ENCODE measurements around the gene TNFRSF14. TPM values are rescaled to one million over a fixed set of nuclear protein-coding genes. Genes with fewer than 3 reads are reported as not detected.

TNFRSF14 gene
- total and polyA plus RNA-seq, 2 experiments from 2014 or later: not detected

DNA sequence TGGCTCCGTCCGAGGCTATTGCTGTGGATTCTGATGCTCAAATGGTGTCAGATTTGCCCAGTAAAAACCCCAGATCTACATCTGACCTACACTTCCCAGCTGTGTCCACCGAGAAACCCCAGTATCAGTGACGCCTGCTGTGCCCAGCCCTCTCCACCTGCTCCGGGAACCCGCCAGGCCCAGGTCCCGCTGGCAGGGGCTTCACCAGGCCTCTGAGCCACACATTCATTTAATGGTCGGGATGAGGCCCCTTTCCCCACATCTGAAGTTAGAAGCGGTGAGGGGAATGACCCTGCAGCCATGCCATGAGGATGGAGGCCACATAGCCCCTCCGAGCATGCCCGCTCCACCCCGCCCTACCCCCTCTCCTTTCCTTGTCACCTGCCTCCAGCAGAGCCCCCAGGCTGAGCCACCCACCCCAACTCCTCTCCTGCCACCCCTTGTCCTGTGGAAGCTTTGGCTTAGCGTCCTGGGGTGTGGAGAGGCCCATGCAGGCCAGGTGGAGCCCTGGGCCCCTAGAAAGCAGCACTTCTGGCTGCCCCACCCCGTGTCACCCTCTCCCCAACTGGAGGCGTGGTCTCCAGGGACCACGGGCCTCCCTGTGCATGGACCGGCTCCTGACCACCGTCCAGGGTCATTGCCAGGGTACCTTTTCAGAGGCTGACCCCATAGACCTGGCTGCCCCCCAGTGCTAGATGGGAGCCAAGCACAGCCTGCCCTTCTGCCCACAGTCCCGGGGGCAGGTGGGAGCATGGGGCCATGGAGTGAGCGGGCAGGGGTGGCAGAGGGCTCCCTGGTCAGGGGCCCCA, 8.0 kb downstream of the TNFRSF14 start (continued):
- TF ChIP-seq, protein P1, sequence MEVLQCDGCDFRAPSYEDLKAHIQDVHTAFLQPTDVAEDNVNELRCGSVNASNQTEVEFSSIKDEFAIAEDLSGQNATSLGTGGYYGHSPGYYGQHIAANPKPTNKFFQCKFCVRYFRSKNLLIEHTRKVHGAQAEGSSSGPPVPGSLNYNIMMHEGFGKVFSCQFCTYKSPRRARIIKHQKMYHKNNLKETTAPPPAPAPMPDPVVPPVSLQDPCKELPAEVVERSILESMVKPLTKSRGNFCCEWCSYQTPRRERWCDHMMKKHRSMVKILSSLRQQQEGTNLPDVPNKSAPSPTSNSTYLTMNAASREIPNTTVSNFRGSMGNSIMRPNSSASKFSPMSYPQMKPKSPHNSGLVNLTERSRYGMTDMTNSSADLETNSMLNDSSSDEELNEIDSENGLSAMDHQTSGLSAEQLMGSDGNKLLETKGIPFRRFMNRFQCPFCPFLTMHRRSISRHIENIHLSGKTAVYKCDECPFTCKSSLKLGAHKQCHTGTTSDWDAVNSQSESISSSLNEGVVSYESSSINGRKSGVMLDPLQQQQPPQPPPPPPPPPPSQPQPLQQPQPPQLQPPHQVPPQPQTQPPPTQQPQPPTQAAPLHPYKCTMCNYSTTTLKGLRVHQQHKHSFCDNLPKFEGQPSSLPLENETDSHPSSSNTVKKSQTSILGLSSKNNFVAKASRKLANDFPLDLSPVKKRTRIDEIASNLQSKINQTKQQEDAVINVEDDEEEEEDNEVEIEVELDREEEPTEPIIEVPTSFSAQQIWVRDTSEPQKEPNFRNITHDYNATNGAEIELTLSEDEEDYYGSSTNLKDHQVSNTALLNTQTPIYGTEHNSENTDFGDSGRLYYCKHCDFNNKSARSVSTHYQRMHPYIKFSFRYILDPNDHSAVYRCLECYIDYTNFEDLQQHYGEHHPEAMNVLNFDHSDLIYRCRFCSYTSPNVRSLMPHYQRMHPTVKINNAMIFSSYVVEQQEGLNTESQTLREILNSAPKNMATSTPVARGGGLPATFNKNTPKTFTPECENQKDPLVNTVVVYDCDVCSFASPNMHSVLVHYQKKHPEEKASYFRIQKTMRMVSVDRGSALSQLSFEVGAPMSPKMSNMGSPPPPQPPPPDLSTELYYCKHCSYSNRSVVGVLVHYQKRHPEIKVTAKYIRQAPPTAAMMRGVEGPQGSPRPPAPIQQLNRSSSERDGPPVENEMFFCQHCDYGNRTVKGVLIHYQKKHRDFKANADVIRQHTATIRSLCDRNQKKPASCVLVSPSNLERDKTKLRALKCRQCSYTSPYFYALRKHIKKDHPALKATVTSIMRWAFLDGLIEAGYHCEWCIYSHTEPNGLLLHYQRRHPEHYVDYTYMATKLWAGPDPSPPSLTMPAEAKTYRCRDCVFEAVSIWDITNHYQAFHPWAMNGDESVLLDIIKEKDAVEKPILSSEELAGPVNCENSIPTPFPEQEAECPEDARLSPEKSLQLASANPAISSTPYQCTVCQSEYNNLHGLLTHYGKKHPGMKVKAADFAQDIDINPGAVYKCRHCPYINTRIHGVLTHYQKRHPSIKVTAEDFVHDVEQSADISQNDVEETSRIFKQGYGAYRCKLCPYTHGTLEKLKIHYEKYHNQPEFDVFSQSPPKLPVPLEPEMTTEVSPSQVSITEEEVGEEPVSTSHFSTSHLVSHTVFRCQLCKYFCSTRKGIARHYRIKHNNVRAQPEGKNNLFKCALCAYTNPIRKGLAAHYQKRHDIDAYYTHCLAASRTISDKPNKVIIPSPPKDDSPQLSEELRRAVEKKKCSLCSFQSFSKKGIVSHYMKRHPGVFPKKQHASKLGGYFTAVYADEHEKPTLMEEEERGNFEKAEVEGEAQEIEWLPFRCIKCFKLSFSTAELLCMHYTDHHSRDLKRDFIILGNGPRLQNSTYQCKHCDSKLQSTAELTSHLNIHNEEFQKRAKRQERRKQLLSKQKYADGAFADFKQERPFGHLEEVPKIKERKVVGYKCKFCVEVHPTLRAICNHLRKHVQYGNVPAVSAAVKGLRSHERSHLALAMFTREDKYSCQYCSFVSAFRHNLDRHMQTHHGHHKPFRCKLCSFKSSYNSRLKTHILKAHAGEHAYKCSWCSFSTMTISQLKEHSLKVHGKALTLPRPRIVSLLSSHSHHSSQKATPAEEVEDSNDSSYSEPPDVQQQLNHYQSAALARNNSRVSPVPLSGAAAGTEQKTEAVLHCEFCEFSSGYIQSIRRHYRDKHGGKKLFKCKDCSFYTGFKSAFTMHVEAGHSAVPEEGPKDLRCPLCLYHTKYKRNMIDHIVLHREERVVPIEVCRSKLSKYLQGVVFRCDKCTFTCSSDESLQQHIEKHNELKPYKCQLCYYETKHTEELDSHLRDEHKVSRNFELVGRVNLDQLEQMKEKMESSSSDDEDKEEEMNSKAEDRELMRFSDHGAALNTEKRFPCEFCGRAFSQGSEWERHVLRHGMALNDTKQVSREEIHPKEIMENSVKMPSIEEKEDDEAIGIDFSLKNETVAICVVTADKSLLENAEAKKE (CRISPR knock-in tag; IDR thresholded peaks at IDR 0.05): no peak

DNA sequence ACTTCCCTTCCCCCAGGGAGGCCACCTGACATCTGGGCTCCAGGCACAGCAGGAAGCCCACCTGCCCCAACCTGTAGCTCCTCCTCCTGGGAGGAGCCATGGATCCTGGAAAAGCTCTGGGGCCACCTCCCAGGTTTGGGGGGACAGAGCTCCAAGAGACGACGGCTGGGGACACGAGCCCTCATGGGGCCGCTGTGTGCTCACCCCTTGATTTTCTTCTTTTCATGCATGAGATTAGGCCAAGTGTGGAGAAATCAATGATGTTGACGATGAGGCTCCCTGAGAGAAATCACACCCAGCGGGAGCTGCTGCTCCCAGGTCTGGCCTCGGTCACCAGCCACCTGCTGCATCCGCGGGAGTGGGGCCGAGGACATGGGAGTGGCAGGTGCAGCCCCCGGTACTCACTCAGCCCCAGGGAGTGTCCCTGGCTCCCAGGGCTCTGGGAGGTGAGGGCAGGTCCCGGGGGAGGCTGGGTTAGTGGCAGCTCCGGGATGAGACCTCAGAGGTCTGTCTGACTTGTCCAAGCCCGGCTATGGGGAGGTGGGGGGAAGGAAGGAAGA, 8.7 kb downstream of the TNFRSF14 start:
- H3K4me3 ChIP-seq: no peak overlapping the region
- no peaks in the 10 kb centered on the region for H3K79me2 ChIP-seq (replicated peaks; ENCODE audit: insufficient read depth)
- no peak overlapping the region for H3K27ac ChIP-seq (ENCODE audit: low read depth)
- no peaks in the 10 kb centered on the region for H3K36me3 ChIP-seq (ENCODE audit: insufficient read depth)
- H3K4me1 ChIP-seq (ENCODE audit: insufficient read depth): no peaks in the 10 kb centered on the region
- H3K36me3 Mint-ChIP-seq (ENCODE audit: low read depth): no peaks in the 10 kb centered on the region; the same call in 2 of the 3 replicates
- H3K27ac Mint-ChIP-seq: no peak overlapping the region
- ATAC-seq: no peak
- no peaks in the 10 kb centered on the region for H4K20me1 ChIP-seq (replicated peaks; ENCODE audit: insufficient read depth)
- no peaks in the 10 kb centered on the region for H3K27me3 ChIP-seq (ENCODE audit: insufficient read depth)
- no peak overlapping the region for H3K4me2 ChIP-seq
- H3K9me2 ChIP-seq (ENCODE audit: insufficient read depth): no peaks in the 10 kb centered on the region
- H3K4me3 Mint-ChIP-seq: no peak overlapping the region
- peaks cover 15% of the 10 kb centered on the region for H3K27me3 Mint-ChIP-seq (ENCODE audit: insufficient read depth, low read depth, poor library complexity)
- H3K9me3 Mint-ChIP-seq: no peaks in the 10 kb centered on the region; the same call in 2 of the 3 replicates
- H2AFZ ChIP-seq: no peak overlapping the region
- DNase-seq (ENCODE audit: low spot score): no peak
- peaks cover 3% of the 10 kb centered on the region for H3K4me1 Mint-ChIP-seq
- no peaks in the 10 kb centered on the region for H3F3A ChIP-seq (replicated peaks; ENCODE audit: low read depth)
- TF ChIP-seq EZH2 (IDR thresholded peaks at IDR 0.05; ENCODE audit: low read depth, unreplicated experiment) (no peak), EZH2phosphoT487 (IDR thresholded peaks at IDR 0.05; ENCODE audit: unreplicated experiment) (no peak), POLR2AphosphoS5 (IDR thresholded peaks at IDR 0.05; ENCODE audit: low read depth) (no peak)
- TF ChIP-seq, protein P2, sequence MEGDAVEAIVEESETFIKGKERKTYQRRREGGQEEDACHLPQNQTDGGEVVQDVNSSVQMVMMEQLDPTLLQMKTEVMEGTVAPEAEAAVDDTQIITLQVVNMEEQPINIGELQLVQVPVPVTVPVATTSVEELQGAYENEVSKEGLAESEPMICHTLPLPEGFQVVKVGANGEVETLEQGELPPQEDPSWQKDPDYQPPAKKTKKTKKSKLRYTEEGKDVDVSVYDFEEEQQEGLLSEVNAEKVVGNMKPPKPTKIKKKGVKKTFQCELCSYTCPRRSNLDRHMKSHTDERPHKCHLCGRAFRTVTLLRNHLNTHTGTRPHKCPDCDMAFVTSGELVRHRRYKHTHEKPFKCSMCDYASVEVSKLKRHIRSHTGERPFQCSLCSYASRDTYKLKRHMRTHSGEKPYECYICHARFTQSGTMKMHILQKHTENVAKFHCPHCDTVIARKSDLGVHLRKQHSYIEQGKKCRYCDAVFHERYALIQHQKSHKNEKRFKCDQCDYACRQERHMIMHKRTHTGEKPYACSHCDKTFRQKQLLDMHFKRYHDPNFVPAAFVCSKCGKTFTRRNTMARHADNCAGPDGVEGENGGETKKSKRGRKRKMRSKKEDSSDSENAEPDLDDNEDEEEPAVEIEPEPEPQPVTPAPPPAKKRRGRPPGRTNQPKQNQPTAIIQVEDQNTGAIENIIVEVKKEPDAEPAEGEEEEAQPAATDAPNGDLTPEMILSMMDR (conservative IDR thresholded peaks at IDR 0.05; ENCODE audit: low read depth in 2 of 2): no peak
- TF ChIP-seq, protein P1 (CRISPR knock-in tag; IDR thresholded peaks at IDR 0.05): no peak
